Hematopoietic multipotent progenitor cell treated with erythropoietin and hydrocortisone succinate and interleukin-3 and kit ligand, for 8 days (in vitro differentiated cells): ENCODE measurements around the gene CYREN.
"Not testable (repeated sequence)": the region's sequence is repeated elsewhere in the genome, so short reads cannot be mapped to it uniquely, and the experiment has no call there.

Experiments
- DNase-seq: peaks from one replicate; pipeline ENCODE4 v3.0.0-alpha.2; 2015

The CYREN gene

GRCh38 chr7:135170274-135170997 lies at the start of gene CYREN:
CYREN (minus strand) TSS chr7:135170707; CDS start chr7:135168922, 1,785 bp downstream.
- DNase-seq = peak; percentile 94

GRCh38 chr7:135217645-135218509 lies 47.4 kb upstream of the CYREN start:
- no peak for DNase-seq

- no peak for DNase-seq
Observed at GRCh38 chr7:135215698-135216097, 45.2 kb upstream of the CYREN start.

GRCh38 chr7:135215180-135215579 lies 44.7 kb upstream of the CYREN start:
- no peak for DNase-seq

GRCh38 chr7:135213831-135214230 lies 43.3 kb upstream of the CYREN start:
- DNase-seq = no peak

- DNase-seq = not testable (repeated sequence)
Observed at GRCh38 chr7:135211946-135212685, 41.6 kb upstream of the CYREN start.

- peak; percentile 89 for DNase-seq
Observed at GRCh38 chr7:135211179-135211945, 40.9 kb upstream of the CYREN start, which contains the start of gene WDR91. WDR91 (minus strand) TSS chr7:135211526; CDS start chr7:135211502, 24 bp downstream.

- peak; percentile 42 for DNase-seq
Observed at GRCh38 chr7:135210888-135211178, 40.3 kb upstream of the CYREN start.

- DNase-seq = no peak
Observed at GRCh38 chr7:135209225-135209834, 38.8 kb upstream of the CYREN start.

- DNase-seq = peak; percentile 50
Observed at GRCh38 chr7:135208102-135208793, 37.7 kb upstream of the CYREN start.

- DNase-seq = peak; percentile 64
Observed at GRCh38 chr7:135207406-135208101, 37.0 kb upstream of the CYREN start.

GRCh38 chr7:135206941-135207391 lies 36.5 kb upstream of the CYREN start:
- DNase-seq = no peak

- no peak for DNase-seq
Observed at GRCh38 chr7:135205850-135206249, 35.3 kb upstream of the CYREN start.

- DNase-seq = no peak
Observed at GRCh38 chr7:135204876-135205275, 34.4 kb upstream of the CYREN start.

GRCh38 chr7:135204341-135204749 lies 33.8 kb upstream of the CYREN start:
- no peak for DNase-seq

GRCh38 chr7:135201350-135201749 lies 30.8 kb upstream of the CYREN start:
- no peak for DNase-seq

GRCh38 chr7:135200821-135201331 lies 30.4 kb upstream of the CYREN start:
- DNase-seq = no peak

- no peak for DNase-seq
Observed at GRCh38 chr7:135199439-135199838, 28.9 kb upstream of the CYREN start.

- DNase-seq = no peak
Observed at GRCh38 chr7:135197906-135198655, 27.6 kb upstream of the CYREN start.

- no peak for DNase-seq
Observed at GRCh38 chr7:135197343-135197742, 26.8 kb upstream of the CYREN start.
